SK-N-SH (cell line): ENCODE measurements around the gene EEIG1. TPM values are rescaled to one million over a fixed set of nuclear protein-coding genes. Genes with fewer than 3 reads are reported as not detected.
A peak's percentile ranks its signal among the peaks of the same experiment; 100 is the strongest.

ENCODE experiments used
- CTCF ChIA-PET: fragments of 300-600, 350-600 bp; formaldehyde crosslinking; extraction: SDS; loops from one replicate; lab custom pipeline; 2021; lab: Yijun Ruan, JAX
- POLR2A ChIA-PET: fragments of 350-600 bp; sonication (Branson Sonifier 250); formaldehyde crosslinking; extraction: SDS; loops from one replicate; lab custom pipeline; 2020; ENCODE audit warnings: antibody characterized with exemption, inconsistent platforms; lab: Yijun Ruan, JAX
- DNase-seq: peaks from one replicate; pipeline ENCODE4 v3.0.0; 2012
- H2AFZ ChIP-seq: fragments of 200-600 bp; sonication (generic); 2 replicates; pipeline ENCODE4 v1.8.1; 2016; ENCODE audit warnings: antibody characterized with exemption, mild to moderate bottlenecking, low read depth
- H3F3A ChIP-seq: fragments of 200-600 bp; sonication (generic); replicated peaks from 2 replicates; pipeline ENCODE3; 2016; ENCODE audit warnings: antibody characterized with exemption, mild to moderate bottlenecking; ENCODE audit not compliant: insufficient read depth
- H3K27ac ChIP-seq, 2 experiments: fragments of 200-500 bp in 1 of 2; fragments of 200-600 bp in 1 of 2; sonication (Bioruptor generic) in 1 of 2; sonication (generic), shearing (Covaris generic) in 1 of 2; 2 replicates each; pipeline versions ENCODE4 v1.5.1 to v1.6.1; 2014 to 2016; ENCODE audit warnings: low read depth in 2 of 2, inconsistent platforms in 1 of 2, low read length in 1 of 2, mild to moderate bottlenecking in 1 of 2, mixed read lengths in 1 of 2
- H3K27me3 ChIP-seq: fragments of 200-600 bp; sonication (generic), shearing (Covaris generic); 2 replicates; pipeline ENCODE4 v1.6.1; 2016; ENCODE audit warnings: mixed run types; ENCODE audit not compliant: insufficient read depth
- H3K36me3 ChIP-seq, 2 experiments: fragments of 200-500 bp in 1 of 2; fragments of 200-600 bp in 1 of 2; sonication (Bioruptor generic) in 1 of 2; sonication (generic) in 1 of 2; replicated peaks in 1 of 2; 2 replicates each; pipeline versions ENCODE3 to v1.5.1; 2014 to 2016; ENCODE audit warnings: low read length in 1 of 2, mild to moderate bottlenecking in 1 of 2; ENCODE audit not compliant: insufficient read depth in 2 of 2, control insufficient read depth in 1 of 2
- H3K4me1 ChIP-seq, 2 experiments: fragments of 200-500 bp in 1 of 2; fragments of 200-600 bp in 1 of 2; sonication (Bioruptor generic) in 1 of 2; sonication (generic), shearing (Covaris generic) in 1 of 2; 2 replicates each; pipeline versions ENCODE4 v1.5.1 to v1.6.1; 2014 to 2016; ENCODE audit warnings: low read depth in 1 of 2, low read length in 1 of 2, mixed run types in 1 of 2; ENCODE audit not compliant: insufficient read depth in 2 of 2, control insufficient read depth in 1 of 2
- H3K4me2 ChIP-seq: fragments of 200-600 bp; sonication (generic), shearing (Covaris generic); 2 replicates; pipeline ENCODE4 v1.6.1; 2017; ENCODE audit warnings: mixed run types
- H3K4me3 ChIP-seq, 2 experiments: fragments of 200-500 bp in 1 of 2; fragments of 200-600 bp in 1 of 2; sonication (Bioruptor generic) in 1 of 2; sonication (generic), shearing (Covaris generic) in 1 of 2; 2 replicates each; pipeline versions ENCODE4 v1.5.1 to v1.8.1; 2014 to 2016; ENCODE audit warnings: low read depth in 2 of 2, inconsistent platforms in 1 of 2, low read length in 1 of 2, mild to moderate bottlenecking in 1 of 2, mixed read lengths in 1 of 2, moderate library complexity in 1 of 2
- H3K79me2 ChIP-seq: fragments of 200-600 bp; sonication (generic); 2 replicates; pipeline ENCODE4 v1.8.1; 2017; ENCODE audit warnings: mild to moderate bottlenecking; ENCODE audit not compliant: insufficient read depth
- H3K9ac ChIP-seq: fragments of 200-600 bp; sonication (generic); 2 replicates; pipeline ENCODE4 v1.6.1; 2017; ENCODE audit warnings: mixed run types
- H3K9me2 ChIP-seq: fragments of 200-600 bp; sonication (generic); 2 replicates; pipeline ENCODE4 v1.6.1; 2017; ENCODE audit warnings: mixed run types
- H3K9me3 ChIP-seq: fragments of 200-600 bp; sonication (generic); 2 replicates; pipeline ENCODE4 v1.6.1; 2017; ENCODE audit warnings: mixed run types, mild to moderate bottlenecking, moderate library complexity
- H4K20me1 ChIP-seq: fragments of 200-600 bp; sonication (generic); 2 replicates; pipeline ENCODE4 v1.6.1; 2017; ENCODE audit warnings: mild to moderate bottlenecking, mixed run types; ENCODE audit not compliant: insufficient read depth
- CHD2 ChIP-seq: fragments of 150-350 bp; IDR thresholded peaks from 2 replicates; pipeline ENCODE4 v1.6.1; 2018; ENCODE audit warnings: low read length; ENCODE audit not compliant: partially characterized antibody
- ELF1 ChIP-seq: IDR thresholded peaks from 2 replicates; pipeline ENCODE4 v1.4.0; 2012
- EP300 ChIP-seq, 2 experiments: IDR thresholded peaks; 2 replicates each; pipeline versions ENCODE4 v1.4.0 to v1.6.1; 2012; ENCODE audit warnings: borderline replicate concordance in 1 of 2, low read depth in 1 of 2, low read length in 1 of 2
- EZH2phosphoT487 ChIP-seq: fragments of 200-600 bp; sonication (generic); IDR thresholded peaks from 2 replicates; pipeline ENCODE4 v1.6.1; 2017; ENCODE audit warnings: low read depth, mixed run types, mild to moderate bottlenecking, antibody characterized with exemption, moderate library complexity, borderline replicate concordance
- FOSL2 ChIP-seq: IDR thresholded peaks from 2 replicates; pipeline ENCODE4 v1.4.0; 2012; ENCODE audit warnings: low read depth, mild to moderate bottlenecking, moderate library complexity, borderline replicate concordance
- FOXJ3 ChIP-seq: sonication (generic); formaldehyde crosslinking; IDR thresholded peaks from 2 replicates; pipeline ENCODE4 v1.5.1; 2020; ENCODE audit warnings: mild to moderate bottlenecking, missing genetic modification reagents
- FOXM1 ChIP-seq: IDR thresholded peaks from 2 replicates; pipeline ENCODE4 v1.4.0; 2012; ENCODE audit warnings: low read depth, mild to moderate bottlenecking
- GATA2 ChIP-seq: sonication (generic); formaldehyde crosslinking; IDR thresholded peaks from 2 replicates; pipeline ENCODE4 v1.5.0; 2020; ENCODE audit warnings: mild to moderate bottlenecking, missing genetic modification reagents
- NFIC ChIP-seq: IDR thresholded peaks from 2 replicates; pipeline ENCODE4 v1.4.0; 2012; ENCODE audit warnings: borderline replicate concordance
- POLR2AphosphoS5 ChIP-seq: IDR thresholded peaks from 2 replicates; pipeline ENCODE4 v1.6.1; 2012; ENCODE audit warnings: low read depth, low read length
- RAD21 ChIP-seq: IDR thresholded peaks from 2 replicates; pipeline ENCODE4 v1.6.1; 2012; ENCODE audit warnings: mild to moderate bottlenecking, low read length
- RCOR1 ChIP-seq: fragments of 150-350 bp; IDR thresholded peaks from 2 replicates; pipeline ENCODE4 v1.6.1; 2017; ENCODE audit warnings: antibody characterized with exemption, low read length
- RFX5 ChIP-seq: IDR thresholded peaks from 2 replicates; pipeline ENCODE4 v1.6.1; 2012; ENCODE audit warnings: mild to moderate bottlenecking, improper control_type of control experiment, low read length
- RXRA ChIP-seq: IDR thresholded peaks from 2 replicates; pipeline ENCODE4 v1.4.0; 2012; ENCODE audit warnings: low read depth, mild to moderate bottlenecking, borderline replicate concordance
- SIN3A ChIP-seq: IDR thresholded peaks from 2 replicates; pipeline ENCODE4 v1.6.1; 2012; ENCODE audit warnings: low read depth, mild to moderate bottlenecking, low read length, moderate library complexity, borderline replicate concordance
- TAF1 ChIP-seq: IDR thresholded peaks from 2 replicates; pipeline ENCODE4 v1.6.1; 2012; ENCODE audit warnings: low read depth, mild to moderate bottlenecking, low read length, moderate library complexity, borderline replicate concordance
- YY1 ChIP-seq: IDR thresholded peaks from 2 replicates; pipeline ENCODE4 v1.4.0; 2012; ENCODE audit warnings: low read depth, mild to moderate bottlenecking
- WGBS: methylation state at CpG from one replicate; pipeline ENCODE4 v1.1.6; 2017; ENCODE audit warnings: low lambda C conversion rate; 5-methylcytosine and 5-hydroxymethylcytosine counted together
- polyA plus RNA-seq, 3 experiments: library from polyadenylated mRNA; depleted of rRNA; stranded (reverse); fragments of >200 nt; gene quantifications; 2 replicates each; pipeline ENCODE4 v1.2.3, GENCODE V29; 2012
- TF ChIP-seq, protein P1 (sequence below): IDR thresholded peaks from 2 replicates; pipeline ENCODE4 v1.4.0; 2012; ENCODE audit warnings: low read depth, borderline replicate concordance
- TF ChIP-seq, protein P2 (sequence below): fragments of 200-600 bp; sonication (generic); IDR thresholded peaks from 2 replicates; pipeline ENCODE4 v1.6.1; 2017; ENCODE audit warnings: antibody characterized with exemption, mild to moderate bottlenecking, moderate library complexity
- TF ChIP-seq, protein P3 (sequence below): IDR thresholded peaks from 2 replicates; pipeline ENCODE4 v1.4.0; 2012; ENCODE audit warnings: low read depth
- TF ChIP-seq, protein P4 (sequence below): IDR thresholded peaks from 2 replicates; pipeline ENCODE4 v1.4.0; 2012; ENCODE audit warnings: low read depth, borderline replicate concordance
- TF ChIP-seq, protein P5 (sequence below): IDR thresholded peaks from 2 replicates; pipeline ENCODE4; 2012

Gene EEIG1
- polyA plus RNA-seq, 1 of the 3 experiments (the other 2 are of a cell fraction): 26.2 TPM

DNA sequence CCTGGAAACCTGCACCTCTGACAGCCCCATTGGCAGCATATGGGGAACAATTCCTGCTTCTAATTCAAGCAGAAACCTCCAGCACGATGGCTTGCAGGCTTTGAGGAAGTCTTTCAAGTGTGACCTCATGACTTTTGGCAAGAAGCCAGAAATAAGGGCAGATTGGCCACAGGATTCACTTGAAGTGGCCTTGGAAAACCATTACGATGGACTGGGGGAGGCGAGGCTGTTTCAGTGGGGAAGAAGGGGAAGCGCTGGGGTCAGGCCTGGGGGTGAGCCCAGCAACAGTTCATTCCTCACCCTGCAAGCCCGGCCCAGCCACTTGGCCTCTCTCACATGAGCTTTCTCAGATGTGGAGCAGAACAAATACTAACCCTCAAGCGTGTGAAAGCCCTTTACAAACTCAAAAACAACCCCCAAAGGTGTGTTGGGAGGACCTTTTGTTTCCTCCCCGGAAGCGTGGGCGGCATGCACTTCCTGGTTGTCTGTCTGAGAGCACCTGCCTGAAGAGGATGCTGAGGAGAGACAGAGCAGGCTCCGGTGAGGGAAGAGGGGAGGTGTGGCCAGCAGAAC is 26.9 kb upstream of the EEIG1 start (continued):
- TF ChIP-seq NFIC (peak; percentile 95), TAF1 (no peak), YY1 (no peak), FOSL2 (no peak), ELF1 (no peak), RAD21 (no peak), RXRA (peak; percentile 75; the same call in 1 of the 2 replicates), FOXJ3 (CRISPR knock-in tag) (no peak), RFX5 (no peak)
- TF ChIP-seq, protein P1, sequence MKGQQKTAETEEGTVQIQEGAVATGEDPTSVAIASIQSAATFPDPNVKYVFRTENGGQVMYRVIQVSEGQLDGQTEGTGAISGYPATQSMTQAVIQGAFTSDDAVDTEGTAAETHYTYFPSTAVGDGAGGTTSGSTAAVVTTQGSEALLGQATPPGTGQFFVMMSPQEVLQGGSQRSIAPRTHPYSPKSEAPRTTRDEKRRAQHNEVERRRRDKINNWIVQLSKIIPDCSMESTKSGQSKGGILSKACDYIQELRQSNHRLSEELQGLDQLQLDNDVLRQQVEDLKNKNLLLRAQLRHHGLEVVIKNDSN: no peak
- TF ChIP-seq, protein P2, sequence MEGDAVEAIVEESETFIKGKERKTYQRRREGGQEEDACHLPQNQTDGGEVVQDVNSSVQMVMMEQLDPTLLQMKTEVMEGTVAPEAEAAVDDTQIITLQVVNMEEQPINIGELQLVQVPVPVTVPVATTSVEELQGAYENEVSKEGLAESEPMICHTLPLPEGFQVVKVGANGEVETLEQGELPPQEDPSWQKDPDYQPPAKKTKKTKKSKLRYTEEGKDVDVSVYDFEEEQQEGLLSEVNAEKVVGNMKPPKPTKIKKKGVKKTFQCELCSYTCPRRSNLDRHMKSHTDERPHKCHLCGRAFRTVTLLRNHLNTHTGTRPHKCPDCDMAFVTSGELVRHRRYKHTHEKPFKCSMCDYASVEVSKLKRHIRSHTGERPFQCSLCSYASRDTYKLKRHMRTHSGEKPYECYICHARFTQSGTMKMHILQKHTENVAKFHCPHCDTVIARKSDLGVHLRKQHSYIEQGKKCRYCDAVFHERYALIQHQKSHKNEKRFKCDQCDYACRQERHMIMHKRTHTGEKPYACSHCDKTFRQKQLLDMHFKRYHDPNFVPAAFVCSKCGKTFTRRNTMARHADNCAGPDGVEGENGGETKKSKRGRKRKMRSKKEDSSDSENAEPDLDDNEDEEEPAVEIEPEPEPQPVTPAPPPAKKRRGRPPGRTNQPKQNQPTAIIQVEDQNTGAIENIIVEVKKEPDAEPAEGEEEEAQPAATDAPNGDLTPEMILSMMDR: no peak
- TF ChIP-seq, all 33 proteins: peak for 5

DNA sequence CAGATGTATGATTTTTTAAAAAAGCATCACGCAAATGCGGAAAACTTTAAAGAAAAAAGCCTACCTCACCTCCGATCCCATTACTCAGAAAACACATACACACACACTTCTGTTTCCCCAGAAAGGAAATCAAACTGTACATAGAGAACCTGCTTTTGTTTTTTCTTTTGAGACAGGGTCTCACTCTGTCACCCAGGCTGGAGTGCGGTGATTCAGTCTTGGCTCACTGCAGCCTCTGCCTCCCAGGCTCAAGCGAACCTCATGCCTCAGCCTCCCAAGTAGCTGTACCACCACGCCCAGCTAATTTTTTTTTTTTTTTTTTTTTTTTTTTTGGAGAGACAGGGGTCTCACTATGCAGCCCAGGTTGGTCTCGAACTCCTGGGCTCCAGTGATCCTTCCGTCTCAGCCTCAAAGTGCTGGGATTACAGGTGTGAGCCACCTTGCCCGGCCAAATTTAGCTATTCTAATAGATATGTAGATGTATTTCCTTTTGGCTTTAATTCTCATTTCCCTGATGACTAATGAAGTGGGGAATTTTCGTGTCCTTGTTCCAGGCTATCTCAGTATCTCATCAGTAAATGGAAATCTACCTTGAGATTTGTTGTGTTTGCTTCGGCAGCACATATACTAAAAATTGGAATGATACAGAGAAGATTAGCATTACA is 25.7 kb upstream of the EEIG1 start:
- 0 out of 2 replicates have a peak overlapping the region, but pooled peaks have one; percentile 37 for H2AFZ ChIP-seq
- no peaks in the 10 kb centered on the region for H4K20me1 ChIP-seq
- no peaks in the 10 kb centered on the region for H3K9me2 ChIP-seq
- H3K27ac ChIP-seq: peak overlapping the region; percentile 11 to 73; a peak in 3 of 4 replicates
- 62% methylated on average over 11 of the region's 11 CpGs for WGBS
- no peaks in the 10 kb centered on the region for H3K36me3 ChIP-seq
- DNase-seq: no peak
- peaks cover 12% of the 10 kb centered on the region for H3F3A ChIP-seq
- ChIA-PET POLR2A (interaction anchor here (0.5 to 0.9 kb wide), 2 partner anchors 32 to 53 kb away, joined by 3 to 4 read pairs; no protein-coding TSS in a partner anchor), CTCF (interaction anchor here (1.4 to 1.8 kb wide), 2 partner anchors 34 to 63 kb away, joined by 3 to 11 read pairs; no protein-coding TSS in a partner anchor)
- H3K4me2 ChIP-seq: peak overlapping the region; percentile 57
- peaks cover 10 to 32% of the 10 kb centered on the region in 2 experiments; a peak in 3 of 4 replicates for H3K4me1 ChIP-seq
- no peak overlapping the region for H3K9ac ChIP-seq
- no peaks in the 10 kb centered on the region for H3K27me3 ChIP-seq
- no peak overlapping the region for H3K4me3 ChIP-seq
- H3K9me3 ChIP-seq: no peaks in the 10 kb centered on the region
- H3K79me2 ChIP-seq: no peaks in the 10 kb centered on the region
- TF ChIP-seq, protein P1: no peak
- no peak for TF ChIP-seq RCOR1
- TF ChIP-seq RFX5: no peak
- no peak for TF ChIP-seq GATA2 (CRISPR knock-in tag)
- TF ChIP-seq, protein P3, sequence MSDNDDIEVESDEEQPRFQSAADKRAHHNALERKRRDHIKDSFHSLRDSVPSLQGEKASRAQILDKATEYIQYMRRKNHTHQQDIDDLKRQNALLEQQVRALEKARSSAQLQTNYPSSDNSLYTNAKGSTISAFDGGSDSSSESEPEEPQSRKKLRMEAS: no peak
- TF ChIP-seq, protein P4, sequence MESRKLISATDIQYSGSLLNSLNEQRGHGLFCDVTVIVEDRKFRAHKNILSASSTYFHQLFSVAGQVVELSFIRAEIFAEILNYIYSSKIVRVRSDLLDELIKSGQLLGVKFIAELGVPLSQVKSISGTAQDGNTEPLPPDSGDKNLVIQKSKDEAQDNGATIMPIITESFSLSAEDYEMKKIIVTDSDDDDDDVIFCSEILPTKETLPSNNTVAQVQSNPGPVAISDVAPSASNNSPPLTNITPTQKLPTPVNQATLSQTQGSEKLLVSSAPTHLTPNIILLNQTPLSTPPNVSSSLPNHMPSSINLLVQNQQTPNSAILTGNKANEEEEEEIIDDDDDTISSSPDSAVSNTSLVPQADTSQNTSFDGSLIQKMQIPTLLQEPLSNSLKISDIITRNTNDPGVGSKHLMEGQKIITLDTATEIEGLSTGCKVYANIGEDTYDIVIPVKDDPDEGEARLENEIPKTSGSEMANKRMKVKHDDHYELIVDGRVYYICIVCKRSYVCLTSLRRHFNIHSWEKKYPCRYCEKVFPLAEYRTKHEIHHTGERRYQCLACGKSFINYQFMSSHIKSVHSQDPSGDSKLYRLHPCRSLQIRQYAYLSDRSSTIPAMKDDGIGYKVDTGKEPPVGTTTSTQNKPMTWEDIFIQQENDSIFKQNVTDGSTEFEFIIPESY: no peak
- TF ChIP-seq CHD2: no peak
- no peak for TF ChIP-seq FOXM1
- TF ChIP-seq, protein P5, sequence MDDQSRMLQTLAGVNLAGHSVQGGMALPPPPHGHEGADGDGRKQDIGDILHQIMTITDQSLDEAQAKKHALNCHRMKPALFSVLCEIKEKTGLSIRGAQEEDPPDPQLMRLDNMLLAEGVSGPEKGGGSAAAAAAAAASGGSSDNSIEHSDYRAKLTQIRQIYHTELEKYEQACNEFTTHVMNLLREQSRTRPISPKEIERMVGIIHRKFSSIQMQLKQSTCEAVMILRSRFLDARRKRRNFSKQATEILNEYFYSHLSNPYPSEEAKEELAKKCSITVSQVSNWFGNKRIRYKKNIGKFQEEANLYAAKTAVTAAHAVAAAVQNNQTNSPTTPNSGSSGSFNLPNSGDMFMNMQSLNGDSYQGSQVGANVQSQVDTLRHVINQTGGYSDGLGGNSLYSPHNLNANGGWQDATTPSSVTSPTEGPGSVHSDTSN: 0 out of 2 replicates have a peak, but pooled peaks have one; percentile 9
- TF ChIP-seq POLR2AphosphoS5: no peak
- peak in 1 of 2 experiments; percentile 33; a peak in 1 of 4 replicates for TF ChIP-seq EP300 (IDR thresholded peaks at IDR 0.05; ENCODE audit: borderline replicate concordance in 1 of 2, low read depth in 1 of 2, low read length in 1 of 2)
- TF ChIP-seq SIN3A: no peak
- peak; percentile 59; the same call in 1 of the 2 replicates for TF ChIP-seq FOSL2
- no peak for TF ChIP-seq YY1
- TF ChIP-seq EZH2phosphoT487: no peak
